Keratinocyte (primary cell): ENCODE measurements around the gene RAB3GAP2. TPM values are rescaled to one million over a fixed set of nuclear protein-coding genes. Genes with fewer than 3 reads are reported as not detected.
"Not testable (repeated sequence)": the region's sequence is repeated elsewhere in the genome, so short reads cannot be mapped to it uniquely, and the experiment has no call there.

Source experiments
- DNase-seq: peaks from one replicate; pipeline ENCODE4 v3.0.0-alpha.2; 2011; ENCODE audit warnings: low read depth, missing footprints, low spot score
- FAIRE-seq: peaks from 2 replicates; lab custom pipeline; 2011; peaks lifted over from hg19 to GRCh38; lab: Jason Lieb, UNC
- H2AFZ ChIP-seq: 2 replicates; pipeline ENCODE4 v1.6.0; 2012; ENCODE audit warnings: low read length, control low read depth, inconsistent platforms; ENCODE audit not compliant: control insufficient read depth
- H3K27ac ChIP-seq: 2 replicates; pipeline ENCODE4 v1.5.1; 2011; ENCODE audit warnings: low read length; ENCODE audit not compliant: control insufficient read depth, insufficient read depth
- H3K27me3 ChIP-seq: 3 replicates; pipeline ENCODE4 v1.6.0; 2011; ENCODE audit warnings: low read length; ENCODE audit not compliant: control insufficient read depth, insufficient read depth; ENCODE audit errors: extremely low read depth
- H3K36me3 ChIP-seq, 2 experiments: 2 replicates in 1 of 2; 3 replicates in 1 of 2; pipeline ENCODE4 v1.5.1; 2011; ENCODE audit warnings: low read length in 2 of 2, mild to moderate bottlenecking in 1 of 2; ENCODE audit not compliant: control insufficient read depth in 2 of 2, insufficient read depth in 2 of 2; ENCODE audit errors: extremely low read depth in 1 of 2
- H3K4me1 ChIP-seq: 3 replicates; pipeline ENCODE4 v1.5.1; 2011; ENCODE audit warnings: low read length; ENCODE audit not compliant: control insufficient read depth, insufficient read depth; ENCODE audit errors: extremely low read depth
- H3K4me2 ChIP-seq: 3 replicates; pipeline ENCODE4 v1.6.0; 2011; ENCODE audit warnings: low read depth, low read length; ENCODE audit not compliant: control insufficient read depth, insufficient read depth; ENCODE audit errors: extremely low read depth
- H3K4me3 ChIP-seq, 3 experiments: fragments of 200-600 bp in 1 of 3; sonication (generic) in 1 of 3; 2 replicates in 2 of 3; 3 replicates in 1 of 3; pipeline ENCODE4 v1.5.1; 2011 to 2016; ENCODE audit warnings: low read length in 3 of 3, mild to moderate bottlenecking in 3 of 3, control low read depth in 2 of 3, inconsistent platforms in 1 of 3, low read depth in 1 of 3, mixed read lengths in 1 of 3, mixed run types in 1 of 3, moderate library complexity in 1 of 3; ENCODE audit not compliant: control insufficient read depth in 2 of 3, insufficient read depth in 2 of 3; ENCODE audit errors: extremely low read depth in 1 of 3
- H3K79me2 ChIP-seq: 2 replicates; pipeline ENCODE4 v1.6.0; 2012; ENCODE audit warnings: low read length; ENCODE audit not compliant: control insufficient read depth, insufficient read depth
- H3K9ac ChIP-seq: 3 replicates; pipeline ENCODE4 v1.6.0; 2011; ENCODE audit warnings: low read length; ENCODE audit not compliant: control insufficient read depth, insufficient read depth; ENCODE audit errors: extremely low read depth
- H3K9me1 ChIP-seq: 3 replicates; pipeline ENCODE4 v1.6.0; 2011; ENCODE audit warnings: low read length; ENCODE audit not compliant: control insufficient read depth, insufficient read depth; ENCODE audit errors: extremely low read depth
- H3K9me3 ChIP-seq: 2 replicates; pipeline ENCODE4 v1.5.1; 2012; ENCODE audit warnings: low read depth, low read length; ENCODE audit not compliant: control insufficient read depth
- H4K20me1 ChIP-seq: 3 replicates; pipeline ENCODE4 v1.6.0; 2011; ENCODE audit warnings: low read length; ENCODE audit not compliant: control insufficient read depth, insufficient read depth; ENCODE audit errors: extremely low read depth
- EZH2 ChIP-seq: IDR thresholded peaks from one replicate; pipeline ENCODE4 v1.6.1; 2012; ENCODE audit warnings: inconsistent platforms, mild to moderate bottlenecking, low read length, moderate library complexity
- dilution Hi-C: fragments of 300-500 bp; cut with MboI; formaldehyde crosslinking; loops from one replicate; pipeline ENCODE4 v1.7.0; 2020; ENCODE audit warnings: low sequenced_read_pairs; ENCODE audit not compliant: extremely low pct_ligation_motif_present
- polyA plus RNA-seq, 5 experiments: library from polyadenylated mRNA; depleted of rRNA in 3 of 5; stranded (reverse) in 3 of 5; stranded (forward) in 1 of 5; unstranded in 1 of 5; fragments of >200 nt; gene quantifications; 1 replicate in 1 of 5; 2 replicates in 3 of 5; 3 replicates in 1 of 5; pipeline versions ENCODE4 v1.2.1 to v1.2.3, GENCODE V29; 2011 to 2012; ENCODE audit warnings: missing spikeins in 2 of 5, low read depth in 1 of 5, low replicate concordance in 1 of 5
- TF ChIP-seq, protein P1 (sequence below), 3 experiments: IDR thresholded peaks in 1 of 3; conservative IDR thresholded peaks in 1 of 3; optimal IDR thresholded peaks in 1 of 3; 2 replicates in 2 of 3; 3 replicates in 1 of 3; pipeline versions ENCODE3 to v1.5.1; 2011; ENCODE audit warnings: low read length in 3 of 3, mild to moderate bottlenecking in 3 of 3, moderate library complexity in 2 of 3, control low read depth in 1 of 3, inconsistent platforms in 1 of 3; ENCODE audit not compliant: insufficient read depth in 2 of 3; ENCODE audit errors: extremely low read depth in 1 of 3

RAB3GAP2 gene
- polyA plus RNA-seq, 1 donor (not counting 4 experiments of a cell fraction or from before 2014, with no cell fraction given) = 44.4 TPM

- H3K27ac ChIP-seq = no peak overlapping the region
- no peak for TF ChIP-seq EZH2
- TF ChIP-seq, protein P1, sequence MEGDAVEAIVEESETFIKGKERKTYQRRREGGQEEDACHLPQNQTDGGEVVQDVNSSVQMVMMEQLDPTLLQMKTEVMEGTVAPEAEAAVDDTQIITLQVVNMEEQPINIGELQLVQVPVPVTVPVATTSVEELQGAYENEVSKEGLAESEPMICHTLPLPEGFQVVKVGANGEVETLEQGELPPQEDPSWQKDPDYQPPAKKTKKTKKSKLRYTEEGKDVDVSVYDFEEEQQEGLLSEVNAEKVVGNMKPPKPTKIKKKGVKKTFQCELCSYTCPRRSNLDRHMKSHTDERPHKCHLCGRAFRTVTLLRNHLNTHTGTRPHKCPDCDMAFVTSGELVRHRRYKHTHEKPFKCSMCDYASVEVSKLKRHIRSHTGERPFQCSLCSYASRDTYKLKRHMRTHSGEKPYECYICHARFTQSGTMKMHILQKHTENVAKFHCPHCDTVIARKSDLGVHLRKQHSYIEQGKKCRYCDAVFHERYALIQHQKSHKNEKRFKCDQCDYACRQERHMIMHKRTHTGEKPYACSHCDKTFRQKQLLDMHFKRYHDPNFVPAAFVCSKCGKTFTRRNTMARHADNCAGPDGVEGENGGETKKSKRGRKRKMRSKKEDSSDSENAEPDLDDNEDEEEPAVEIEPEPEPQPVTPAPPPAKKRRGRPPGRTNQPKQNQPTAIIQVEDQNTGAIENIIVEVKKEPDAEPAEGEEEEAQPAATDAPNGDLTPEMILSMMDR (optimal IDR thresholded peaks at IDR 0.05 in 1 of 3, IDR thresholded peaks at IDR 0.05 in 1 of 3, conservative IDR thresholded peaks at IDR 0.05 in 1 of 3; ENCODE audit: extremely low read depth in 1 of 3, insufficient read depth in 2 of 3, low read length in 3 of 3) = no peak
- no peaks in the 10 kb centered on the region for H3K79me2 ChIP-seq
- H3K4me2 ChIP-seq = no peak overlapping the region
- dilution Hi-C loops = no loop called here
- peaks cover 10 to 19% of the 10 kb centered on the region in 2 experiments for H3K36me3 ChIP-seq
- no peak overlapping the region for H3K4me3 ChIP-seq
- H3K4me1 ChIP-seq = no peaks in the 10 kb centered on the region
- no peak overlapping the region for H2AFZ ChIP-seq
- no peak overlapping the region for H3K9ac ChIP-seq
- H3K9me3 ChIP-seq = no peaks in the 10 kb centered on the region
- H3K9me1 ChIP-seq = no peaks in the 10 kb centered on the region
- H4K20me1 ChIP-seq = no peaks in the 10 kb centered on the region
- DNase-seq = no peak
- no peak for FAIRE-seq
- H3K27me3 ChIP-seq = no peaks in the 10 kb centered on the region
Observed at GRCh38 chr1:220160027-220160426, 112.2 kb downstream of the RAB3GAP2 start.

DNA sequence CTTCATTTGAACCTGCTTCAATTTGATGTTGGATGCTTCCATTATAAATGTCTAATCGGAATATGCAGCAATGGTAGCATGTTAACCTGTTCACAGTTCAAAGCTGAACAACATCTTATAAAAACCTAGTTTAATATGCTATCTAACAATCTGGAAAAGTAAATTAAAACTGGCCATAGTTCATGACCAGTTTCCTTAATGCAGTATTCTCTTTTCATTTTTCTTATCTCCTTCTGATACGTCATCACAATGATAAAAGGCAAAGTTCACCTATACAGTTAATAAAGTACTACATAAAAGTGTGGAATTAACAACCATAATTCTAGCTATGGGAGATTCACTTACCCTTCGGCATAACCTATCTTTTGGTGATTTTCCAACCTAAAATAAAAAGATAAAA, 113.2 kb downstream of the RAB3GAP2 start:
- no peak for FAIRE-seq
- no peaks in the 10 kb centered on the region for H3K4me1 ChIP-seq
- H3K36me3 ChIP-seq = peaks cover 13 to 19% of the 10 kb centered on the region in 2 experiments
- H3K4me3 ChIP-seq = no peak overlapping the region
- H3K27me3 ChIP-seq = no peaks in the 10 kb centered on the region
- no peaks in the 10 kb centered on the region for H3K9me1 ChIP-seq
- dilution Hi-C loops = no loop called here
- no peak overlapping the region for H2AFZ ChIP-seq
- no peaks in the 10 kb centered on the region for H4K20me1 ChIP-seq
- no peak for DNase-seq
- H3K27ac ChIP-seq = no peak overlapping the region
- TF ChIP-seq EZH2 = no peak
- TF ChIP-seq, protein P1 (optimal IDR thresholded peaks at IDR 0.05 in 1 of 3, IDR thresholded peaks at IDR 0.05 in 1 of 3, conservative IDR thresholded peaks at IDR 0.05 in 1 of 3; ENCODE audit: extremely low read depth in 1 of 3, insufficient read depth in 2 of 3, low read length in 3 of 3) = no peak
- H3K9me3 ChIP-seq = no peaks in the 10 kb centered on the region
- no peaks in the 10 kb centered on the region for H3K79me2 ChIP-seq
- no peak overlapping the region for H3K4me2 ChIP-seq
- H3K9ac ChIP-seq = no peak overlapping the region

GRCh38 chr1:220158530-220158929, 113.7 kb downstream of the RAB3GAP2 start:
- dilution Hi-C loops, FAIRE-seq, H3K9me3 ChIP-seq, H3K9me1 ChIP-seq, H3K9ac ChIP-seq, H3K4me1 ChIP-seq, DNase-seq, H3K79me2 ChIP-seq, H2AFZ ChIP-seq, H3K27me3 ChIP-seq, H3K27ac ChIP-seq, H3K4me3 ChIP-seq, H3K4me2 ChIP-seq, H4K20me1 ChIP-seq: not testable (repeated sequence)
- H3K36me3 ChIP-seq = peaks cover 13 to 19% of the 10 kb centered on the region in 2 experiments
